K562 (cell line): ENCODE data around the gene OPTN. TPM values are rescaled to one million over a fixed set of nuclear protein-coding genes. Genes with fewer than 3 reads are reported as not detected.

ENCODE experiments used
- FOXK2 ChIP-seq, 2 experiments: fragments of 450-650 bp; IDR thresholded peaks in 1 of 2; conservative IDR thresholded peaks in 1 of 2; 2 replicates each; pipeline ENCODE4 v1.6.1; 2016; ENCODE audit warnings: low read depth in 2 of 2, mild to moderate bottlenecking in 1 of 2
- NR1H2 ChIP-seq: sonication (generic); formaldehyde crosslinking; IDR thresholded peaks from 2 replicates; pipeline ENCODE4 v1.4.0; 2020; ENCODE audit warnings: mild to moderate bottlenecking, missing genetic modification reagents
- SIRT6 ChIP-seq: IDR thresholded peaks from one replicate; pipeline ENCODE4 v1.6.1; 2012; ENCODE audit warnings: low read depth, mild to moderate bottlenecking, control low read depth, inconsistent platforms, low read length, moderate library complexity
- ZFX ChIP-seq: sonication (generic); formaldehyde crosslinking; IDR thresholded peaks from 2 replicates; pipeline ENCODE4 v1.8.0; 2022; ENCODE audit warnings: mild to moderate bottlenecking, missing genetic modification reagents, moderate library complexity
- ZNF41 ChIP-seq: fragments of 250-450 bp; sonication (Bioruptor Pico); conservative IDR thresholded peaks from 2 replicates; pipeline ENCODE4 v1.4.0; 2020; ENCODE audit warnings: mild to moderate bottlenecking
- ZNF507 ChIP-seq: conservative IDR thresholded peaks from 2 replicates; pipeline ENCODE4 v1.6.1; 2017; ENCODE audit warnings: missing genetic modification characterization, missing compliant biosample characterization
- ZNF764 ChIP-seq: fragments of 250-450 bp; sonication (Bioruptor Pico); IDR thresholded peaks from 2 replicates; pipeline ENCODE4 v1.4.0; 2020; ENCODE audit warnings: low read depth, mild to moderate bottlenecking, moderate library complexity
- ZNF785 ChIP-seq: fragments of 250-450 bp; sonication (Bioruptor Pico); IDR thresholded peaks from 2 replicates; pipeline ENCODE4 v1.4.0; 2020; ENCODE audit warnings: mild to moderate bottlenecking
- polyA plus RNA-seq, 8 experiments: library from polyadenylated mRNA; depleted of rRNA in 4 of 8; stranded (reverse) in 5 of 8; unstranded in 3 of 8; fragments of >200 nt; fragmentation: Nextera tagmentation in 2 of 8; fragmentation: Illumina TruSeq in 1 of 8; extraction: Ambion mirVana in 2 of 8; extraction: Trizol in 1 of 8; gene quantifications; 2 replicates each; pipeline versions ENCODE4 v1.2.1 to v1.2.3, GENCODE V29; 2011 to 2014; ENCODE audit warnings: inconsistent platforms in 1 of 8, missing spikeins in 1 of 8
- total RNA-seq, 7 experiments: library from RNA; depleted of rRNA in 6 of 7; stranded (reverse); fragments of >200 nt in 6 of 7; fragmentation: Illumina TruSeq in 2 of 7; extraction: Trizol in 2 of 7; gene quantifications; 2 replicates each; pipeline versions ENCODE4 v1.2.1 to v1.2.3, GENCODE V29; 2011 to 2021; ENCODE audit warnings: low replicate concordance in 1 of 7
- TF ChIP-seq, protein P1 (sequence below), 2 experiments: fragments of 450-650 bp in 1 of 2; sonication (generic) in 1 of 2; formaldehyde crosslinking in 1 of 2; IDR thresholded peaks; 2 replicates each; pipeline versions ENCODE4 v1.7.1 to v1.9.0; 2016 to 2022; ENCODE audit warnings: inconsistent platforms in 1 of 2, mild to moderate bottlenecking in 1 of 2, missing genetic modification reagents in 1 of 2
- TF ChIP-seq, protein P2 (sequence below), 2 experiments: fragments of 450-650 bp; IDR thresholded peaks; 2 replicates each; pipeline ENCODE4 v1.6.1; 2016
- TF ChIP-seq, protein P3 (sequence below): IDR thresholded peaks from 2 replicates; pipeline ENCODE4 v1.6.1; 2012; ENCODE audit warnings: low read depth, low read length, improper control_type of control experiment, borderline replicate concordance
- TF ChIP-seq, protein P4 (sequence below): sonication (generic); formaldehyde crosslinking; IDR thresholded peaks from 2 replicates; pipeline ENCODE4 v1.8.0; 2022; ENCODE audit warnings: missing genetic modification reagents, mild to moderate bottlenecking, borderline replicate concordance

The OPTN gene
- total and polyA plus RNA-seq, 9 of the 15 experiments (the other 6 are each of a cell fraction or from before 2014, with no cell fraction given): 2.2 to 6.8 (median 5.0) TPM

DNA sequence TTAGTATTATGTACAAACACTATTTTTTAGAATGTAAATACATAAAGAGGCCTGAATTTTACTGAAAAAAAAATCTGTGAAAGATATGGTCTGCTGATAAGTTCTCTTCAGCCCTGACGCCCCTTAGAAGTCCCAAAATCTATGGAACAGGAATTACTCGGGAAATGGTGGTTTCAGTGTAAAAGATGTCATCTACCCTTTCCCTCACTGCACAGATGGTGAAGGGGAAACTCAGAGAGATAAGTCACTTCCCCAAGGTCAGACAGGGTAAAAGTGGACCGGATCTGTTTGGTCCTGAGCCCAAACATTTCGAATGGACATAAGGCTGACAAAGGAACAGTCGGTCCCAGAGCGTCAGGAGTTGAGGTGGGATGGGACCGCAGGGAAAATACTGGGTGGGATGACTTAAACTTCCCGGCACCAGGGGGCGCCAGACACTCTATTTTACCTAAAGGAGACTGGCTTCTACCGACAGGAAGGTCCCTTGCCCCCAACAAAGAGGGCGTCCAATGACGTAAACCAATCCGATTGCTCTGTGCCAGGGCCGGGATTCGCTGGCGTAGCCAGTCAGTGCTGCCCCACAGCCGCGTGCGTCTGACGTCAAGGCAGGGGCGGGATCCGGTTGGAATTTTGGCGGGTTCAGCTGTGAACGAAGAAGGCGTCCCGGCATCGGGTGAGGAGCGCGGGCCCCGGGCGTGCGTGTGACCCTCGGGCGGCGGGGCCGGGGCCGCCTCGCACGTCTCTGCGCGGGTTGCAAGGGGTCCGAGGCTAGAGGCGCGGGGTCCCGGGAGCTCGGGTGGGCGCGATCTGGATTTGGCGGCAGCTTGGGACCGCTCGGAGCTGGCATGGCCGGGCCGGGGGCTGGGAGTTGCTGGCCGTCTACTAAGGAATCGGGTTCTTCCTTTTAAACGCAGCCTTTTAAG is 61.2 kb downstream of the OPTN start, which contains the start of gene MCM10 (continued):
- no peak for TF ChIP-seq ZNF785 (CRISPR knock-in tag)
- no peak for TF ChIP-seq ZFX (CRISPR knock-in tag)
- 0 out of 4 replicates have a peak, but pooled peaks of 1 of the 2 experiments have one; percentile 28 for TF ChIP-seq FOXK2 (conservative IDR thresholded peaks at IDR 0.05 in 1 of 2, IDR thresholded peaks at IDR 0.05 in 1 of 2; ENCODE audit: low read depth in 2 of 2)
- TF ChIP-seq, protein P1, sequence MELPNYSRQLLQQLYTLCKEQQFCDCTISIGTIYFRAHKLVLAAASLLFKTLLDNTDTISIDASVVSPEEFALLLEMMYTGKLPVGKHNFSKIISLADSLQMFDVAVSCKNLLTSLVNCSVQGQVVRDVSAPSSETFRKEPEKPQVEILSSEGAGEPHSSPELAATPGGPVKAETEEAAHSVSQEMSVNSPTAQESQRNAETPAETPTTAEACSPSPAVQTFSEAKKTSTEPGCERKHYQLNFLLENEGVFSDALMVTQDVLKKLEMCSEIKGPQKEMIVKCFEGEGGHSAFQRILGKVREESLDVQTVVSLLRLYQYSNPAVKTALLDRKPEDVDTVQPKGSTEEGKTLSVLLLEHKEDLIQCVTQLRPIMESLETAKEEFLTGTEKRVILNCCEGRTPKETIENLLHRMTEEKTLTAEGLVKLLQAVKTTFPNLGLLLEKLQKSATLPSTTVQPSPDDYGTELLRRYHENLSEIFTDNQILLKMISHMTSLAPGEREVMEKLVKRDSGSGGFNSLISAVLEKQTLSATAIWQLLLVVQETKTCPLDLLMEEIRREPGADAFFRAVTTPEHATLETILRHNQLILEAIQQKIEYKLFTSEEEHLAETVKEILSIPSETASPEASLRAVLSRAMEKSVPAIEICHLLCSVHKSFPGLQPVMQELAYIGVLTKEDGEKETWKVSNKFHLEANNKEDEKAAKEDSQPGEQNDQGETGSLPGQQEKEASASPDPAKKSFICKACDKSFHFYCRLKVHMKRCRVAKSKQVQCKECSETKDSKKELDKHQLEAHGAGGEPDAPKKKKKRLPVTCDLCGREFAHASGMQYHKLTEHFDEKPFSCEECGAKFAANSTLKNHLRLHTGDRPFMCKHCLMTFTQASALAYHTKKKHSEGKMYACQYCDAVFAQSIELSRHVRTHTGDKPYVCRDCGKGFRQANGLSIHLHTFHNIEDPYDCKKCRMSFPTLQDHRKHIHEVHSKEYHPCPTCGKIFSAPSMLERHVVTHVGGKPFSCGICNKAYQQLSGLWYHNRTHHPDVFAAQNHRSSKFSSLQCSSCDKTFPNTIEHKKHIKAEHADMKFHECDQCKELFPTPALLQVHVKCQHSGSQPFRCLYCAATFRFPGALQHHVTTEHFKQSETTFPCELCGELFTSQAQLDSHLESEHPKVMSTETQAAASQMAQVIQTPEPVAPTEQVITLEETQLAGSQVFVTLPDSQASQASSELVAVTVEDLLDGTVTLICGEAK (IDR thresholded peaks at IDR 0.05): peak; percentile 89
- TF ChIP-seq, protein P1 (CRISPR knock-in tag; IDR thresholded peaks at IDR 0.05): no peak
- TF ChIP-seq SIRT6: no peak
- no peak for TF ChIP-seq ZNF507 (tag)
- TF ChIP-seq, protein P2, sequence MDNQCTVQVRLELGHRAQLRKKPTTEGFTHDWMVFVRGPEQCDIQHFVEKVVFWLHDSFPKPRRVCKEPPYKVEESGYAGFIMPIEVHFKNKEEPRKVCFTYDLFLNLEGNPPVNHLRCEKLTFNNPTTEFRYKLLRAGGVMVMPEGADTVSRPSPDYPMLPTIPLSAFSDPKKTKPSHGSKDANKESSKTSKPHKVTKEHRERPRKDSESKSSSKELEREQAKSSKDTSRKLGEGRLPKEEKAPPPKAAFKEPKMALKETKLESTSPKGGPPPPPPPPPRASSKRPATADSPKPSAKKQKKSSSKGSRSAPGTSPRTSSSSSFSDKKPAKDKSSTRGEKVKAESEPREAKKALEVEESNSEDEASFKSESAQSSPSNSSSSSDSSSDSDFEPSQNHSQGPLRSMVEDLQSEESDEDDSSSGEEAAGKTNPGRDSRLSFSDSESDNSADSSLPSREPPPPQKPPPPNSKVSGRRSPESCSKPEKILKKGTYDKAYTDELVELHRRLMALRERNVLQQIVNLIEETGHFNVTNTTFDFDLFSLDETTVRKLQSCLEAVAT (IDR thresholded peaks at IDR 0.05): no peak
- TF ChIP-seq, protein P3, sequence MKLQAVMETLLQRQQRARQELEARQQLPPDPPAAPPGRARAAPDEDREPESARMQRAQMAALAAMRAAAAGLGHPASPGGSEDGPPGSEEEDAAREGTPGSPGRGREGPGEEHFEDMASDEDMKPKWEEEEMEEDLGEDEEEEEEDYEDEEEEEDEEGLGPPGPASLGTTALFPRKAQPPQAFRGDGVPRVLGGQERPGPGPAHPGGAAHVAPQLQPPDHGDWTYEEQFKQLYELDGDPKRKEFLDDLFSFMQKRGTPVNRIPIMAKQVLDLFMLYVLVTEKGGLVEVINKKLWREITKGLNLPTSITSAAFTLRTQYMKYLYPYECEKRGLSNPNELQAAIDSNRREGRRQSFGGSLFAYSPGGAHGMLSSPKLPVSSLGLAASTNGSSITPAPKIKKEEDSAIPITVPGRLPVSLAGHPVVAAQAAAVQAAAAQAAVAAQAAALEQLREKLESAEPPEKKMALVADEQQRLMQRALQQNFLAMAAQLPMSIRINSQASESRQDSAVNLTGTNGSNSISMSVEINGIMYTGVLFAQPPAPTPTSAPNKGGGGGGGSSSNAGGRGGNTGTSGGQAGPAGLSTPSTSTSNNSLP: no peak
- TF ChIP-seq, protein P4, sequence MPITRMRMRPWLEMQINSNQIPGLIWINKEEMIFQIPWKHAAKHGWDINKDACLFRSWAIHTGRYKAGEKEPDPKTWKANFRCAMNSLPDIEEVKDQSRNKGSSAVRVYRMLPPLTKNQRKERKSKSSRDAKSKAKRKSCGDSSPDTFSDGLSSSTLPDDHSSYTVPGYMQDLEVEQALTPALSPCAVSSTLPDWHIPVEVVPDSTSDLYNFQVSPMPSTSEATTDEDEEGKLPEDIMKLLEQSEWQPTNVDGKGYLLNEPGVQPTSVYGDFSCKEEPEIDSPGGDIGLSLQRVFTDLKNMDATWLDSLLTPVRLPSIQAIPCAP (CRISPR knock-in tag): no peak
- no peak for TF ChIP-seq ZNF764
- peak; percentile 81; the same call in 1 of the 2 replicates for TF ChIP-seq NR1H2 (CRISPR knock-in tag)
- TF ChIP-seq ZNF41: no peak
